ENCODE results near the gene PARM1.

GRCh38 chr4:75099321-75099720 lies 166.4 kb downstream of the PARM1 start:
- TF ChIP-seq CTCF (conservative IDR thresholded peaks at IDR 0.05; ENCODE audit: low read depth, low read length) (no peak), FOS (IDR thresholded peaks at IDR 0.05; ENCODE audit: low read depth, low read length) (no peak), ELK1 (IDR thresholded peaks at IDR 0.05; ENCODE audit: borderline replicate concordance, low read depth, low read length) (no peak), MXI1 (IDR thresholded peaks at IDR 0.05; ENCODE audit: borderline replicate concordance, low read depth, low read length) (no peak), MAFK (IDR thresholded peaks at IDR 0.05; ENCODE audit: low read depth, low read length) (no peak), POLR2A (IDR thresholded peaks at IDR 0.05; ENCODE audit: low read depth, low read length) (no peak), USF2 (IDR thresholded peaks at IDR 0.05; ENCODE audit: low read depth, low read length) (no peak), SMC3 (IDR thresholded peaks at IDR 0.05; ENCODE audit: low read depth, low read length) (no peak), RFX5 (IDR thresholded peaks at IDR 0.05; ENCODE audit: low read depth, low read length) (no peak), BHLHE40 (IDR thresholded peaks at IDR 0.05; ENCODE audit: low read depth, low read length) (no peak), MAZ (IDR thresholded peaks at IDR 0.05; ENCODE audit: borderline replicate concordance, low read depth, low read length) (no peak)
